OCI-LY1 (cell line): ENCODE data around the gene NELL2.

ENCODE experiments used
- H2AFZ ChIP-seq: fragments of 200-600 bp; sonication (generic), shearing (Covaris generic); 2 replicates; pipeline ENCODE4 v1.6.0; 2014; ENCODE audit warnings: antibody characterized with exemption, mild to moderate bottlenecking, low read length
- H3F3A ChIP-seq: fragments of 200-600 bp; sonication (generic), shearing (Covaris generic); 2 replicates; pipeline ENCODE4 v1.6.0; 2014; ENCODE audit warnings: mild to moderate bottlenecking, antibody characterized with exemption, low read length, moderate library complexity; ENCODE audit not compliant: insufficient read depth
- H3K27ac ChIP-seq: fragments of 200-600 bp; sonication (generic); 2 replicates; pipeline ENCODE4 v1.5.1; 2014; ENCODE audit warnings: low read length, mixed run types, mild to moderate bottlenecking, low read depth; ENCODE audit not compliant: poor library complexity, severe bottlenecking
- H3K27me3 ChIP-seq: fragments of 200-600 bp; sonication (generic); 2 replicates; pipeline ENCODE4 v1.6.0; 2014; ENCODE audit warnings: antibody characterized with exemption, mild to moderate bottlenecking, low read length, moderate library complexity; ENCODE audit not compliant: insufficient read depth
- H3K36me3 ChIP-seq: fragments of 200-600 bp; sonication (generic); 2 replicates; pipeline ENCODE4 v1.6.1; 2014; ENCODE audit warnings: mild to moderate bottlenecking, antibody characterized with exemption, low read length, moderate library complexity, mixed read lengths; ENCODE audit not compliant: insufficient read depth
- H3K4me1 ChIP-seq: fragments of 200-600 bp; sonication (generic); 2 replicates; pipeline ENCODE4 v1.5.1; 2014; ENCODE audit warnings: mild to moderate bottlenecking, low read length, moderate library complexity; ENCODE audit not compliant: insufficient read depth, severe bottlenecking
- H3K4me2 ChIP-seq: fragments of 200-600 bp; sonication (generic), shearing (Covaris generic); 2 replicates; pipeline ENCODE4 v1.6.1; 2014; ENCODE audit warnings: low read length
- H3K4me3 ChIP-seq: fragments of 200-600 bp; sonication (generic); 2 replicates; pipeline ENCODE4 v1.5.1; 2014; ENCODE audit warnings: low read length, low read depth, mild to moderate bottlenecking, mixed read lengths; ENCODE audit not compliant: poor library complexity, severe bottlenecking
- H3K79me2 ChIP-seq: fragments of 200-600 bp; shearing (Covaris generic); 2 replicates; pipeline ENCODE4 v1.6.1; 2016; ENCODE audit warnings: mixed run types, low read length, mixed read lengths; ENCODE audit not compliant: insufficient read depth
- H3K9ac ChIP-seq: fragments of 200-600 bp; sonication (generic), shearing (Covaris generic); 2 replicates; pipeline ENCODE4 v1.6.1; 2014; ENCODE audit warnings: mild to moderate bottlenecking, low read length, mixed read lengths
- H3K9me2 ChIP-seq: fragments of 200-600 bp; sonication (generic), shearing (Covaris generic); 2 replicates; pipeline ENCODE4 v1.6.1; 2014; ENCODE audit warnings: low read depth, mild to moderate bottlenecking, low read length, mixed read lengths
- H3K9me3 ChIP-seq: fragments of 200-600 bp; shearing (Covaris generic); 2 replicates; pipeline ENCODE4 v1.6.1; 2014; ENCODE audit warnings: low read length, mixed read lengths
- H4K20me1 ChIP-seq: fragments of 200-600 bp; sonication (generic), shearing (Covaris generic); 2 replicates; pipeline ENCODE4 v1.6.0; 2016; ENCODE audit warnings: mild to moderate bottlenecking, low read length; ENCODE audit not compliant: insufficient read depth
- CTCF ChIP-seq: fragments of 200-600 bp; sonication (generic), shearing (Covaris generic); IDR thresholded peaks from 2 replicates; pipeline ENCODE4 v1.5.1; 2017; ENCODE audit warnings: mild to moderate bottlenecking, antibody characterized with exemption, low read length, moderate library complexity, mixed read lengths
- EZH2 ChIP-seq: fragments of 200-600 bp; sonication (generic), shearing (Covaris generic); IDR thresholded peaks from 2 replicates; pipeline ENCODE4 v1.8.0; 2017; ENCODE audit warnings: borderline replicate concordance, mixed run types, mild to moderate bottlenecking, antibody characterized with exemption, low read length, moderate library complexity, mixed read lengths

Gene NELL2

GRCh38 chr12:44570036-44570583 is 306.0 kb downstream of the NELL2 start:
- Histone ChIP-seq H3K9me3 (no peaks in the 10 kb centered on the region), H3K4me3 (no peak overlapping the region), H4K20me1 (no peaks in the 10 kb centered on the region), H3K4me1 (peaks cover 24% of the 10 kb centered on the region), H3K27me3 (no peaks in the 10 kb centered on the region), H3K27ac (no peak overlapping the region), H3K9ac (no peak overlapping the region), H3K36me3 (no peaks in the 10 kb centered on the region), H3K9me2 (no peaks in the 10 kb centered on the region), H3K79me2 (no peaks in the 10 kb centered on the region), H3K4me2 (no peak overlapping the region), H3F3A (no peaks in the 10 kb centered on the region), H2AFZ (no peak overlapping the region)
- TF ChIP-seq CTCF (no peak), EZH2 (no peak)

GRCh38 chr12:44565163-44565562 is 311.0 kb downstream of the NELL2 start:
- Histone ChIP-seq H3K27me3 (no peaks in the 10 kb centered on the region), H3K9me3 (no peaks in the 10 kb centered on the region), H3K79me2 (no peaks in the 10 kb centered on the region), H3K36me3 (no peaks in the 10 kb centered on the region), H3K4me2 (no peak overlapping the region), H3K4me3 (no peak overlapping the region), H2AFZ (no peak overlapping the region), H3K4me1 (peaks cover 2% of the 10 kb centered on the region), H4K20me1 (no peaks in the 10 kb centered on the region), H3K9me2 (no peaks in the 10 kb centered on the region), H3F3A (no peaks in the 10 kb centered on the region), H3K9ac (no peak overlapping the region), H3K27ac (no peak overlapping the region)
- TF ChIP-seq CTCF (no peak), EZH2 (no peak)

- no peaks in the 10 kb centered on the region for H3K27me3 ChIP-seq
- H2AFZ ChIP-seq: no peak overlapping the region
- H3K4me2 ChIP-seq: no peak overlapping the region
- H3K9me3 ChIP-seq: no peaks in the 10 kb centered on the region
- TF ChIP-seq CTCF (no peak), EZH2 (no peak)
- H3K9ac ChIP-seq: no peak overlapping the region
- no peaks in the 10 kb centered on the region for H3K79me2 ChIP-seq
- H3K27ac ChIP-seq: no peak overlapping the region
- no peaks in the 10 kb centered on the region for H3K36me3 ChIP-seq
- no peaks in the 10 kb centered on the region for H4K20me1 ChIP-seq
- H3K9me2 ChIP-seq: no peaks in the 10 kb centered on the region
- no peaks in the 10 kb centered on the region for H3F3A ChIP-seq
- H3K4me3 ChIP-seq: no peak overlapping the region
- H3K4me1 ChIP-seq: no peaks in the 10 kb centered on the region
Observed at GRCh38 chr12:44563486-44563885, 312.6 kb downstream of the NELL2 start.
